ENCODE results near the gene TMPRSS11B. TPM values are rescaled to one million over a fixed set of nuclear protein-coding genes. Genes with fewer than 3 reads are reported as not detected.

TMPRSS11B gene
- total RNA-seq, 1 donor from 2014 or later, result not detected

DNA sequence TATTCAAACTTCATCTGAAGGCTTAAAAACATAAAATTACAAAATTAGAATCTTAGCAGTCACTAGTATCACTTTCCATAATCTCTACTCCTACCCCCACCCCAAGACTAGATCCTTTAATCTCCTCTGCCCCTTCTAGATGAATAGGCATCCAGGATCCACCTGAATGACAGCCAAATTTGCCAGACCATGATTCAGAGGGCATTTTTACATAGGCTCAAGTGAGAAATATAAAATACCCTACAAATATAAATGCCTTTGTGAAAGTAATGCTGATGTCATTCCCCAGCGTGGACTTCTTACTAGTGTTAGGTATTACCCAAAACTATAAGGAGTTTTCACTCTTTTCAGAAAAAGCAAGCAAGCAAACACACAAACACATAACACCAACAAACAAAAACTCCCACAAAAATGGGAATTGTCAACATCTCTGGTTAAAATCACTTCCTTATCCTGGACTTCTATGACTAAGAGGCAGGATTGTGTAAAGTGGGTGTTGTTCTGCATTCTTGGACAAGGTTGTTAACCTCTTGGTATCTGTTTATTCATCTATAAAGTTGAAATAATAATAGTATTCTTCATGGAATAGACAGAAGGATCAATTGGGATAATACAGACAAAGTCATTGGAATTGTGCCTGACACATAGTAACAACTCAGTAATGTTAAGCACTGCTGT, 64.5 kb downstream of the TMPRSS11B start:
- Histone ChIP-seq H3K36me3 (ENCODE audit: control insufficient read depth in 3 of 3, insufficient read depth in 3 of 3, low read length in 3 of 3) (no peaks in the 10 kb centered on the region), H3K27ac (ENCODE audit: low read depth, low read length) (no peak overlapping the region), H3K9me3 (ENCODE audit: control insufficient read depth in 3 of 3, low read length in 3 of 3) (no peaks in the 10 kb centered on the region)

DNA sequence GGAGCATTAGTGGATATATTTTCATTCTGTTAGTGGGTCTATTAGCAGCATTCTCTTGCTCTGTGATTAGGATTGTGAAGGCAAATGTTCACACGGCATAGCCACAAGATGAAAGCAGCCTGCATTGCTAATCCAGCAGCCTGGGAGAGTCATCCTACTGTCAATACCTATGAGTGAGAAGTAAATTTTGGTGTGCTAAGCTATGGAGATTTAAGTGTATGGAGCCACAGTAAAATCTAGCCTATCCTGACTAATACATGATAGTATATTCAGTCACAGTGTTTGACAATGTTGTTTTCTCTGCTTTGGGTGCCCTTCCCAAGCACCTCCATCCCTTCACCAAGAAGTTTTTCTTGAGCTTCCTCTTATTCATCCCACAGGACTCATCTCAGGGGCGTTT, 68.6 kb downstream of the TMPRSS11B start:
- Histone ChIP-seq H3K36me3 (ENCODE audit: control insufficient read depth in 3 of 3, insufficient read depth in 3 of 3, low read length in 3 of 3) (no peaks in the 10 kb centered on the region), H3K27ac (ENCODE audit: low read depth, low read length) (no peak overlapping the region), H3K9me3 (ENCODE audit: control insufficient read depth in 3 of 3, low read length in 3 of 3) (no peaks in the 10 kb centered on the region), H3K27me3 (ENCODE audit: control insufficient read depth in 3 of 3, insufficient read depth in 3 of 3, low read length in 3 of 3) (no peaks in the 10 kb centered on the region), H3K4me3 (ENCODE audit: low read length in 3 of 3) (no peak overlapping the region), H3K9ac (ENCODE audit: low read depth in 1 of 3, low read length in 3 of 3) (no peak overlapping the region), H3K4me1 (ENCODE audit: control insufficient read depth in 3 of 3, insufficient read depth in 3 of 3, low read length in 3 of 3) (peaks cover 0 to 2% (median 0%) of the 10 kb centered on the region in 3 donors)

More for the DNA sequence above, 64.5 kb downstream of the TMPRSS11B start:
- Histone ChIP-seq H3K4me1 (ENCODE audit: control insufficient read depth in 3 of 3, insufficient read depth in 3 of 3, low read length in 3 of 3) (no peaks in the 10 kb centered on the region), H3K4me3 (ENCODE audit: low read length in 3 of 3) (no peak overlapping the region), H3K9ac (ENCODE audit: low read depth in 1 of 3, low read length in 3 of 3) (no peak overlapping the region), H3K27me3 (ENCODE audit: control insufficient read depth in 3 of 3, insufficient read depth in 3 of 3, low read length in 3 of 3) (no peaks in the 10 kb centered on the region)

Other genes with a start within 250 kb of the TMPRSS11B start
- not detected for gene TMPRSS11F, start 115.8 kb downstream of the TMPRSS11B start, total RNA-seq
- 43.8 TPM for gene YTHDC1, start 104.4 kb upstream of the TMPRSS11B start, total RNA-seq
- not detected for gene TMPRSS11E, start 201.8 kb upstream of the TMPRSS11B start, total RNA-seq

Measured in skeletal muscle tissue (tissue), 4 donors.